ENCODE measurements around the gene NUDT8. TPM values are rescaled to one million over a fixed set of nuclear protein-coding genes. Genes with fewer than 3 reads are reported as not detected.

The NUDT8 gene
- total and polyA plus RNA-seq, 2 of the 8 experiments (the other 6 are each of a cell fraction or from before 2014, with no cell fraction given): 7.2 to 8.3 TPM

GRCh38 chr11:67593565-67593905 lies 36.2 kb downstream of the NUDT8 start:
- H2BK12ac ChIP-seq (ENCODE audit: low read depth, low read length): no peak overlapping the region
- H3K9ac ChIP-seq (replicated peaks in 1 of 4; ENCODE audit: extremely low read depth in 1 of 4, low read depth in 3 of 4, low read length in 3 of 4): no peak overlapping the region
- ChIA-PET CTCF (ENCODE audit: partially characterized antibody) (interaction anchor here (1.1 to 3.2 kb wide), 4 partner anchors 10 to 66 kb away, joined by 3 to 14 read pairs (median 8); partner anchors contain the start of gene GSTP1), POLR2A (ENCODE audit: partially characterized antibody) (interaction anchor here (1.3 to 6.1 kb wide), 4 partner anchors 9 to 26 kb away, joined by 4 to 71 read pairs (median 8); partner anchors contain the start of gene GSTP1)
- no peak overlapping the region for H3K27ac ChIP-seq (ENCODE audit: low read depth, low read length)
- no peak overlapping the region for H3K4me3 ChIP-seq (ENCODE audit: extremely low read depth in 1 of 4, insufficient read depth in 2 of 4, low read depth in 3 of 4, low read length in 4 of 4)
- H3K4me2 ChIP-seq (ENCODE audit: insufficient read depth in 1 of 2, low read depth in 2 of 2, low read length in 2 of 2): no peak overlapping the region
- H3K27me3 ChIP-seq (replicated peaks in 1 of 4; ENCODE audit: control insufficient read depth in 3 of 4, extremely low read depth in 1 of 4, insufficient read depth in 3 of 4, low read length in 3 of 4): no peaks in the 10 kb centered on the region; a peak in 1 of 7 replicates
- H3K79me1 ChIP-seq (ENCODE audit: low read depth, low read length): no peaks in the 10 kb centered on the region
- H3K23me2 ChIP-seq (ENCODE audit: low read depth, low read length): no peaks in the 10 kb centered on the region
- H2AK5ac ChIP-seq (ENCODE audit: low read depth, low read length): no peak overlapping the region
- peaks cover 5 to 10% of the 10 kb centered on the region in 2 experiments; a peak in 3 of 4 replicates for H3K9me3 ChIP-seq (ENCODE audit: insufficient read depth in 2 of 2, low read depth in 1 of 2, low read length in 1 of 2)
- H2BK5ac ChIP-seq (ENCODE audit: low read depth, low read length): no peak overlapping the region
- H2BK20ac ChIP-seq (ENCODE audit: low read length): no peak overlapping the region
- no peak overlapping the region for H2BK120ac ChIP-seq (replicated peaks; ENCODE audit: low read depth, low read length)
- no peak overlapping the region for H4K8ac ChIP-seq (ENCODE audit: extremely low read depth, insufficient read depth, low read length)
- H3K36me3 ChIP-seq (ENCODE audit: control insufficient read depth in 2 of 4, insufficient read depth in 4 of 4, low read length in 3 of 4): no peaks in the 10 kb centered on the region
- no peak overlapping the region for H4K91ac ChIP-seq (replicated peaks; ENCODE audit: insufficient read length, low read length)
- H2AFZ ChIP-seq (ENCODE audit: low read length): no peak overlapping the region
- no peaks in the 10 kb centered on the region for H3K79me2 ChIP-seq (ENCODE audit: control insufficient read depth in 1 of 2, insufficient read depth in 2 of 2, low read length in 2 of 2)
- no peak for TF ChIP-seq SAP30 (IDR thresholded peaks at IDR 0.05; ENCODE audit: insufficient read depth, insufficient replicate concordance, low read length)
- TF ChIP-seq BCL11A (IDR thresholded peaks at IDR 0.05; ENCODE audit: low read depth in 2 of 2, low read length in 2 of 2): no peak
- no peak for TF ChIP-seq HDAC6 (IDR thresholded peaks at IDR 0.05; ENCODE audit: low read depth, low read length)
- H3K14ac ChIP-seq (ENCODE audit: insufficient read length): no peak overlapping the region
- H3K4me1 ChIP-seq (replicated peaks in 1 of 4; ENCODE audit: control insufficient read depth in 3 of 4, insufficient read depth in 4 of 4, low read length in 3 of 4): peaks cover 0 to 3% (median 1%) of the 10 kb centered on the region in 4 experiments; a peak in 1 of 7 replicates
- H3K23ac ChIP-seq (ENCODE audit: insufficient read length): no peak overlapping the region
- no peak overlapping the region for H3K4ac ChIP-seq (replicated peaks; ENCODE audit: insufficient read length, low read depth, low read length)
- no peak for DNase-seq (ENCODE audit: low read depth in 1 of 2, low spot score in 2 of 2)
- 78% methylated on average over 3 of the region's 3 CpGs; no CpG with 5 or more reads in 1 of the 2 experiments for WGBS, 2 experiments (ENCODE audit: extremely low coverage in 1 of 2, insufficient coverage in 1 of 2, insufficient read length in 1 of 2, insufficient replicate concordance in 2 of 2, low coverage in 1 of 2, low lambda C conversion rate in 2 of 2, missing lambda C conversion rate in 1 of 2)
- no peak overlapping the region; the same call in 1 of the 2 replicates for H3K18ac ChIP-seq (ENCODE audit: extremely low read depth, low read length)
- no peak for FAIRE-seq
- H3K56ac ChIP-seq (replicated peaks; ENCODE audit: insufficient read length, low read depth, low read length): no peak overlapping the region
- no peaks in the 10 kb centered on the region for H4K20me1 ChIP-seq (replicated peaks in 1 of 2; ENCODE audit: control insufficient read depth in 1 of 2, insufficient read depth in 2 of 2, low read length in 2 of 2)
- H4K5ac ChIP-seq (ENCODE audit: insufficient read length, low read depth, low read length): no peak overlapping the region
- no peak overlapping the region for H2BK15ac ChIP-seq (ENCODE audit: low read length)
